Spleen (tissue), 11 donors: Measurements from ENCODE around the gene PTPN13. TPM values are rescaled to one million over a fixed set of nuclear protein-coding genes. Genes with fewer than 3 reads are reported as not detected.

Experiments
- DNase-seq: peaks from one replicate; pipeline ENCODE4 v3.0.0-alpha.2; 2020
- H3K27ac ChIP-seq, 8 donors: fragments of 200-600 bp; sonication (generic) in 7 of 8; 1 replicate in 4 of 8; 2 replicates in 4 of 8; pipeline versions ENCODE4 v1.5.0 to v1.8.0; 2016 to 2021; ENCODE audit warnings: inconsistent platforms in 4 of 8, mild to moderate bottlenecking in 4 of 8, moderate library complexity in 1 of 8
- H3K27me3 ChIP-seq, 7 donors: fragments of 200-600 bp; sonication (generic) in 6 of 7; replicated peaks in 1 of 7; 1 replicate in 4 of 7; 2 replicates in 3 of 7; pipeline versions ENCODE4 v1.5.0 to v1.8.0; 2016 to 2021; ENCODE audit warnings: inconsistent platforms in 3 of 7, mild to moderate bottlenecking in 1 of 7
- H3K36me3 ChIP-seq, 6 donors: fragments of 200-600 bp; sonication (generic) in 5 of 6; 1 replicate in 4 of 6; 2 replicates in 2 of 6; pipeline versions ENCODE4 v1.5.0 to v1.8.0; 2016 to 2021; ENCODE audit warnings: inconsistent platforms in 2 of 6
- H3K4me1 ChIP-seq, 6 donors: fragments of 200-600 bp; sonication (generic) in 5 of 6; 1 replicate in 3 of 6; 2 replicates in 3 of 6; pipeline versions ENCODE4 v1.5.0 to v1.8.0; 2016 to 2021; ENCODE audit warnings: inconsistent platforms in 3 of 6
- H3K4me3 ChIP-seq, 8 donors: fragments of 200-600 bp; sonication (generic) in 7 of 8; 1 replicate in 4 of 8; 2 replicates in 4 of 8; pipeline versions ENCODE4 v1.5.0 to v1.8.0; 2016 to 2021; ENCODE audit warnings: inconsistent platforms in 4 of 8, mild to moderate bottlenecking in 4 of 8, moderate library complexity in 2 of 8
- H3K9me3 ChIP-seq, 8 donors: fragments of 200-600 bp; sonication (generic) in 7 of 8; 1 replicate in 4 of 8; 2 replicates in 4 of 8; pipeline versions ENCODE4 v1.5.0 to v1.8.0; 2016 to 2021; ENCODE audit warnings: inconsistent platforms in 4 of 8
- POLR2A ChIP-seq, 3 donors: fragments of 450-650 bp; IDR thresholded peaks; one replicate each; pipeline ENCODE4 v1.5.1; 2017; ENCODE audit warnings: antibody characterized with exemption in 3 of 3, mild to moderate bottlenecking in 1 of 3
- POLR2AphosphoS5 ChIP-seq, 3 donors: sonication (generic); formaldehyde crosslinking; IDR thresholded peaks; one replicate each; pipeline ENCODE4 v1.5.1; 2017; ENCODE audit warnings: antibody characterized with exemption in 3 of 3
- whole genome bisulfite sequencing, 5 donors: extraction: QIAGEN DNeasy Blood & Tissue Kit in 3 of 5; methylation state at CpG; one replicate each; pipeline versions ENCODE4 v1.1.5 to v1.1.7; 2013 to 2018; 5-methylcytosine and 5-hydroxymethylcytosine counted together
- intact Hi-C: fragments of 100-400 bp; cut with DNase I; formaldehyde crosslinking; loops from one replicate; pipeline ENCODE4 v1.15.0; 2023; ENCODE audit warnings: low total_unique reads
- polyA plus RNA-seq, 3 donors: library from polyadenylated mRNA; stranded (reverse); fragments of 200-250 nt; gene quantifications; one replicate each; pipeline ENCODE4 v1.2.1, GENCODE V29; 2013
- total RNA-seq, 7 donors: library from RNA; depleted of rRNA in 3 of 7; stranded (reverse); fragments of >200 nt in 3 of 7; fragmentation: NEBNext Ultra II Directional in 4 of 7; extraction: Animal tissue kit (Norgen Biotek cat#: 25700) in 4 of 7; gene quantifications; one replicate each; pipeline versions ENCODE4 v1.1.0 to v1.2.1, GENCODE V29; 2016 to 2021
- TF ChIP-seq, protein P1 (sequence below), 11 experiments: fragments of 200-600 bp in 7 of 11; fragments of 450-650 bp in 4 of 11; sonication (generic) in 4 of 11; IDR thresholded peaks in 8 of 11; conservative IDR thresholded peaks in 3 of 11; 1 replicate in 7 of 11; 2 replicates in 4 of 11; pipeline versions ENCODE4 v1.4.0 to v1.8.0; 2016 to 2021; ENCODE audit warnings: antibody characterized with exemption in 11 of 11, inconsistent platforms in 4 of 11, mild to moderate bottlenecking in 1 of 11
- donor health status: healthy with polysubstance abuse.
- donor health status: DM: no; HTN: no; CAD: no; lungs with moderate emphysema.
- donor health status: DM: no; HTN: no; CAD: no.
- donor health status: Bipolar disorder and iron deficiency.
- donor health status: healthy.
- donor health status: DM: no; HTN: no; CAD: no.
- donor health status: DM: yes; HTN: yes; CAD: no.

Gene PTPN13
- total and polyA plus RNA-seq, 10 donors: 0.57 to 20.1 (median 10.5) TPM

GRCh38 chr4:86749121-86749520, 155.0 kb downstream of the PTPN13 start:
- H3K27me3 ChIP-seq: no peaks in the 10 kb centered on the region
- H3K27ac ChIP-seq: no peak overlapping the region
- no peak overlapping the region for H3K4me3 ChIP-seq
- TF ChIP-seq POLR2A (IDR thresholded peaks at IDR 0.05): no peak
- TF ChIP-seq POLR2AphosphoS5 (IDR thresholded peaks at IDR 0.05): no peak
- TF ChIP-seq, protein P1, sequence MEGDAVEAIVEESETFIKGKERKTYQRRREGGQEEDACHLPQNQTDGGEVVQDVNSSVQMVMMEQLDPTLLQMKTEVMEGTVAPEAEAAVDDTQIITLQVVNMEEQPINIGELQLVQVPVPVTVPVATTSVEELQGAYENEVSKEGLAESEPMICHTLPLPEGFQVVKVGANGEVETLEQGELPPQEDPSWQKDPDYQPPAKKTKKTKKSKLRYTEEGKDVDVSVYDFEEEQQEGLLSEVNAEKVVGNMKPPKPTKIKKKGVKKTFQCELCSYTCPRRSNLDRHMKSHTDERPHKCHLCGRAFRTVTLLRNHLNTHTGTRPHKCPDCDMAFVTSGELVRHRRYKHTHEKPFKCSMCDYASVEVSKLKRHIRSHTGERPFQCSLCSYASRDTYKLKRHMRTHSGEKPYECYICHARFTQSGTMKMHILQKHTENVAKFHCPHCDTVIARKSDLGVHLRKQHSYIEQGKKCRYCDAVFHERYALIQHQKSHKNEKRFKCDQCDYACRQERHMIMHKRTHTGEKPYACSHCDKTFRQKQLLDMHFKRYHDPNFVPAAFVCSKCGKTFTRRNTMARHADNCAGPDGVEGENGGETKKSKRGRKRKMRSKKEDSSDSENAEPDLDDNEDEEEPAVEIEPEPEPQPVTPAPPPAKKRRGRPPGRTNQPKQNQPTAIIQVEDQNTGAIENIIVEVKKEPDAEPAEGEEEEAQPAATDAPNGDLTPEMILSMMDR (IDR thresholded peaks at IDR 0.05 in 8 of 11, conservative IDR thresholded peaks at IDR 0.05 in 3 of 11): no peak
- DNase-seq: no peak
- H3K4me1 ChIP-seq: no peaks in the 10 kb centered on the region
- intact Hi-C loops: no loop called here
- peaks cover 0 to 5% (median 0%) of the 10 kb centered on the region in 6 donors for H3K36me3 ChIP-seq
- no peaks in the 10 kb centered on the region for H3K9me3 ChIP-seq

GRCh38 chr4:86755388-86755787, 161.3 kb downstream of the PTPN13 start:
- Histone ChIP-seq H3K27me3 (no peaks in the 10 kb centered on the region), H3K27ac (no peak overlapping the region), H3K4me3 (no peak overlapping the region), H3K4me1 (no peaks in the 10 kb centered on the region), H3K9me3 (no peaks in the 10 kb centered on the region), H3K36me3 (no peaks in the 10 kb centered on the region)
- TF ChIP-seq, protein P1 (IDR thresholded peaks at IDR 0.05 in 8 of 11, conservative IDR thresholded peaks at IDR 0.05 in 3 of 11): no peak
- TF ChIP-seq POLR2A (IDR thresholded peaks at IDR 0.05) (no peak), POLR2AphosphoS5 (IDR thresholded peaks at IDR 0.05) (no peak)
- WGBS, 5 donors: 62 to 77% (median 72%) methylated on average over 2 of the region's 2 CpGs
- no peak for DNase-seq
- intact Hi-C loops: no loop called here

DNA sequence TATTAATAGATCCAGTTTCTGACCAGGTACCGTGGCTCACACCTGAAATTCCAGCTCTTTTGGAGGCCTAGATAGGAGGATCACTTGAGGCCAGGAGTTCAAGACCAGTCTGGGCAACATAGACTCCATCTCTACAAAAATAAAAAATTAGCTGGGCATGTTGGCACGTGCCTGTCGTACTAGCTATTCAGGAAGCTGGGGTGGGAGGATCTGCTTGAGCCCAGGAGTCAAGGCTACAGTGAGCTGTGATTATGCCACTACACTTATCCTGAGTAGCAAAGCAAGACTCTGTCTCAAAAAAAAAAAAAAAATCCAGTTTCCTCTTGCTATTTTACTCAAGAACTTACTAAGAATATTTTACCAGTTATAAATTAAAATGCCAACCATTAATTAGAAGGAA, 163.4 kb downstream of the PTPN13 start:
- TF ChIP-seq POLR2A (IDR thresholded peaks at IDR 0.05): no peak
- TF ChIP-seq POLR2AphosphoS5 (IDR thresholded peaks at IDR 0.05): no peak
- TF ChIP-seq, protein P1 (IDR thresholded peaks at IDR 0.05 in 8 of 11, conservative IDR thresholded peaks at IDR 0.05 in 3 of 11): no peak
- Histone ChIP-seq H3K36me3 (no peaks in the 10 kb centered on the region), H3K9me3 (no peaks in the 10 kb centered on the region), H3K4me3 (no peak overlapping the region), H3K27me3 (no peaks in the 10 kb centered on the region), H3K4me1 (no peaks in the 10 kb centered on the region), H3K27ac (no peak overlapping the region)
- no peak for DNase-seq
- WGBS, 5 donors: 53 to 77% (median 56%) methylated on average over 3 of the region's 3 CpGs
- intact Hi-C loops: no loop called here

GRCh38 chr4:86759298-86759697, 165.2 kb downstream of the PTPN13 start:
- intact Hi-C loops: no loop called here
- no peaks in the 10 kb centered on the region for H3K36me3 ChIP-seq
- no peak for DNase-seq
- TF ChIP-seq POLR2A (IDR thresholded peaks at IDR 0.05): no peak
- TF ChIP-seq, protein P1 (IDR thresholded peaks at IDR 0.05 in 8 of 11, conservative IDR thresholded peaks at IDR 0.05 in 3 of 11): no peak
- TF ChIP-seq POLR2AphosphoS5 (IDR thresholded peaks at IDR 0.05): no peak
- no peaks in the 10 kb centered on the region for H3K27me3 ChIP-seq
- 86 to 96% (median 89%) methylated on average over 3 of the region's 3 CpGs for WGBS, 5 donors
- H3K9me3 ChIP-seq: no peaks in the 10 kb centered on the region
- H3K4me3 ChIP-seq: no peak overlapping the region
- no peak overlapping the region for H3K27ac ChIP-seq
- H3K4me1 ChIP-seq: no peaks in the 10 kb centered on the region
